GM21529 (cell line): ENCODE measurements around the gene HACD2.

Source experiments
- ATAC-seq: cut with Tn5 transposase; IDR thresholded peaks from one replicate; pipeline ENCODE4 v1.9.1; 2021; ENCODE audit not compliant: unreplicated experiment

Gene HACD2

DNA sequence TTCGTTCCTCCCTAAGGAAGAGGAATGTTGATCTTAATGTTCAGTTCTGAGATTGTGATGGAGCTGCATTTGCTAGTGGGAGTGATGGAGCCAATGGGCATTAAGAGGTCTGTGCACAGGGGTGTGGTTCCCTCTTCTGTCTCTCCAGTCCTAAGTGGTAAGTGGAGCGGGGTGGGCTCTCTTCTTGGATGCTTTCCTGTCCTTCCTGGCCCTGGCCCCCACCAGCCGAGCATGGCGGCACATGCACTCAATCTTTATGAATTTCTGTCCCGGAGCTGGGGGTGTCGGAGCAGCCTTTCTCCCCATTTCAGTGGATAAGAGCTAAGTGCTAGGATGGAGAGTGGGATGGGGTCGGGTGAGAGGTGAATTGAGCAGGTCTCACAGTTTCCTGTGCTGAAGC lies 98.4 kb downstream of the HACD2 start:
- ATAC-seq = no peak

DNA sequence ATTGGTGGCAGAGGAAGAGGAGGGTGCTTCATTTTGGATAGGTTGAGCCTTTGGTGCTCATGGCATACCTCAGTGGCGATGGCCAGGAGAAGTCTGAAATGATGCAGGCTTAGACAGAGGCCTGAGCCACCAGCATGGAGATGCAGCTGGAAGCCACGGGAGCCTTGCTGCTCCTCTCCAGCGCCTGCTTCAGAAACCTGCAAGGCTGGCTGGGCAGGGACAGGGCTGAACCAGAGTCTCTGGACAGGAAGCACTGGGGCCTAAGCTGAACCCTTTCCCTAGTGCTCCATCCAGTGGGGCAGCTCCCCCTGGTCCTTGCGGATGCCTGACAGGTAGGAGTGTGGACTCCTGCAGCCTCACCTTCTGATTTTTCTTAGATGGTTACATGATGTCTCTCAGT lies 99.3 kb downstream of the HACD2 start:
- no peak for ATAC-seq

DNA sequence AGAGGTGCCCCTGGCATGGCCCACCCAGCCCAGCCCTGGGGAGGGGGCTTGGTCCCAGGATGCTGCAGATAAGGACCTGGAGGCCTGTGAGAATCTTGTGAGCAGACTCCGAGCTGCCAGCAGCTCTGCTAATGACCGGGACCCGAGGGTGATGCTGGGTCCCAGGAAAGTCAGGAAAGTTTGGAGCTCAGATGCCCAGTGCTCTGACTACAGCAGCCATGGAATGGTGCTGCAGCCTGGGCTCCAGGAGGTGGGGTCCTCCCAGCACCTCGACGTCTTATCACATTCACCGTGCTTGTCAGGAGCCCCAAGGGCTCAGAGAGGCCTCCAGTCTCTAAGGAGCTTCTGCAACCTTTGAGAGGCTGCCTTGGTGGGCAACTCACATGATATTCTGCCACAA lies 101.7 kb downstream of the HACD2 start:
- ATAC-seq = no peak

DNA sequence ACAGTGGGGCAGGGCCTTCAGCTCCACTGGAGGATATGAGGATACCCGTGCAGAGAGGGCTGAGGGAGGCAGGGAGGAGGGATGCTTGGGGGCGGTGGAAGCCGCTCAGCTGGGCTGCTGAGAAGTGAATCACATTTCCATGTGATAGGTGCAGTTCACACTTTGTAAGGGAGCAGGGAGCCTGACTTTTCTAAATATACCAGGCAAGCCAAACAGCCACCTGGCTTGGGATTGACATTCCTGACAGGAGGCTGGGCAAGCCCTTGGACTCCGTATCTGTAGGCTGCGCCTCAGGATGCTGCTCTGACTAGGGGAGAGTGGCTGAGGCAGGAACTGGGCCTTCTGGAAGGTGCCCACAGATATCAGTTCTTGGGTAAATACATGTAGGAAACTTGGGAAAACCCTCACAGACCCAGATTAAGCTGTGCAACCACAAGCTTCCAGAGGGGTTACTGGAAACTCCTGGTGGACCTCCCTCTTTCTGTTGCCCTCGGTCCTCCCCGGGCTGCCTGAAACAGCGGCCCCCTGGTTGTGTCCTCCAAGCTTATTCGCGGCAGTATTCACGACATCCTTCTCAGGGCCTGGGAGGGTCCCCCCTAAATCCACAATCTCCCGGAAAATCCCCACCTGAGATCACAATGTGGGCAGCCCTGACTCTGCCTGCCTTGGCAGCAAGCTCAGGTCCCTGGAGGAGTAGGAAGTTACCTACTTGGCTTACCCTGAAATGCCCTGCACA lies 103.0 kb downstream of the HACD2 start:
- no peak for ATAC-seq

DNA sequence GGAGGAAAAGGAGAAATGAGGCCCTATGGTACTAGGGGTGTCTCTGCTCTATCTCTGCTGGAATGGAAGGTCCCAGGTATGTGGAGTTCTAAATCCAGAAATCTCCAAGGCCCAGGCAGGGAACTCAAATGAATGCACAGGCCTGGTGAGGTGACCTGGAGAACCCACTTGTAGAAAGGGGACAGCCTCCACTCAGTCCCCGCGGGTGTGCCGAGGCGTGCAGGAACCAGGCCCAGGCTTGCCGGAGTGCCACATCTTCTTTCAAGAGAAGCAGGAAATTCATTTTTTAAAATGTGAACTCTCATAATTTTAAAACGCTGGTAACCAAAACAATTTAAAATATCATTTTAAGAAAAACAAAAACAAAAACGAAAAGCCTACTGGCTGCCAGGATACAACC lies 103.8 kb downstream of the HACD2 start:
- ATAC-seq = no peak

DNA sequence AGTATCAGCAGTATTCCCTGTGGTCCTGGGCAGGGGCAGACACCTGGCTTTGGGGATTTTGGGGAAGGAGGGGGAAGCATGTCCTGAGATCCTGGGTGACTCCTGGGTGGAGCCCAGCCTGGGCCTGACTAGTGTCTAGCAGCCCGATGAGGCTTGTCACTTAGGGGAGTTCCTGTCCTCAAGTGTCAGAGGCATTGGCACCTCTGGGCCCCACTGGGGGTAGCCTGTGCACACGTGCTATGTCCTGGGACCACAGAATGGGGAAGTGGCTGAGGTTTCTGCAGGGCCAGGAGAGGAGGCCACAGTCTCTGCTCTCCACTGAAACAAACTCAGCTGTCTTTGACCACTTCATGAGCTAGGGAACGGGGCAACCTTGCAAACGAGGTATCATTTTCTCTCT lies 104.4 kb downstream of the HACD2 start:
- ATAC-seq = no peak

DNA sequence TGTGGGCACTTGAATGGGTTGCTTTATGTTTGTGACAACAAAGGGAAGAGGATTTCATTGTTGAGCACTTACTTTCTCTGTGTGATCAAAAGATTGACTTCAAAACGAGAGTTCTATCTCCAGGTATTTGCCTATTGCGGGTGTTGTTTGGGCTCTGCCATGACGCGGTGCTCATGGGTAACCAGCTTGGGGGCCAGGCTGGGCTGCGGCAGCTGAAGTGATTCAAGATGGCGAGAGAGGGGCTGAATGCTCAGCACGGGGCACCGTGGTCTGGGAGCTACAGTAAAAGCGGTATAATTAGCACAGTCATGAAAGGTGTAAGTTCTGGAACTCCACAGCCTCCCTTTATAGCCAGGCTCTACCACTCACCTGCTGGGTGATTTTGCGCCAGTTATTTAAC lies 105.0 kb downstream of the HACD2 start:
- no peak for ATAC-seq

DNA sequence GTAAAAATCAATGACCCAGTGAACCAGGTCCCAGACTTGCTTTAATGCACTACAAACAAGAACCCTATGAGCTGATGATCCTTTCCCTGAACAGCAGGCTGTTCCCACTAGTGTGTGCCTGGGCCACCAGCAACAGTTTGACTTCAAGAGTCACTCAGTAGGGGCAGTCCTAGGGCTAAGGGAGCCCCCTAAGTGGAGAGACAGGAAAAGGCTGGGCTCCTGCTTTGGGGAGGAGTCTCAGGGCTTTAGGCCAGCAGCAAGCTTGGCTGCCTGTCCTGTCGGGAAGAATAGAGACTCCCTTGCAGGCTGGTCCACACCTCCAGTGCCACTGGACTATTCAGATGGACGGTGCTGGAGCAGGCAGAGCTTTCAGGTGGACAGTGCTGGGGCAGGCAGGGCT lies 106.5 kb downstream of the HACD2 start:
- no peak for ATAC-seq

DNA sequence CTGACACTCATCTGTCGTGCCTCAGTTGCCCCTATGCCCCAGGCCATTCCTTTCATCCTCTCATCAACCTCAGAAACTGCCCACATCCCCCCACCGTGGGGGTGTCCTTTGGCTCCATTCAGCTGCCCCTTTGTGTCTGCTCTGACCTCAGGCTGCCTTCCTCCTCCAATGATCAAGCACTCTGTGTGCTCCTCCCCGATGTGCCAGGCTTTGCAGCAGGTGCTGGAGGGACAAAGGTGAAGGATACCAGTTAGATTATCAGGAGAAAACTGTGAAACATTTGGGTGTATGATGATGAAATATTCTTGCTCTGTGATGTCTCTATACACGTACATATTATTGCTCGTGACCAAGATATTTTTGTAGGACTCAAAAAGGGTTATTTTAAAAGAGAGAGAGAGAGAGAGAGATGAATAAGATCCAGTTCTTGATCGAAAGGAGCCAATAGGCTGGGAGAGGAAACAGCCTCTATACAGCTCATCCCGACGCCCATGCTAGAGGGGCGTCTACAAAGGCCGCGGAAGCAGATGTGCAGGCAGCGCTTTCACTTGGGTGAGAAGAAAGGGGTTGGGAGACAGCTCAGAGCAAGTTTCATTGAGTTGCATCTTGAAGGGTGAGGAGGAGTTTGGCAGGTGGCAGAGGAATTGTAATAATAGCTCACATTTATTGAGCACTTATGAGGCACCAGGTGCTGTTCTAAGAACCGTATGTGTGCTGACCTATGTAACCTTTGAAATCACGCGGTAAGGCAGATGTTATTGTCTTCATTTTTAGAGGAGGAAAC lies 107.7 kb downstream of the HACD2 start:
- no peak for ATAC-seq

DNA sequence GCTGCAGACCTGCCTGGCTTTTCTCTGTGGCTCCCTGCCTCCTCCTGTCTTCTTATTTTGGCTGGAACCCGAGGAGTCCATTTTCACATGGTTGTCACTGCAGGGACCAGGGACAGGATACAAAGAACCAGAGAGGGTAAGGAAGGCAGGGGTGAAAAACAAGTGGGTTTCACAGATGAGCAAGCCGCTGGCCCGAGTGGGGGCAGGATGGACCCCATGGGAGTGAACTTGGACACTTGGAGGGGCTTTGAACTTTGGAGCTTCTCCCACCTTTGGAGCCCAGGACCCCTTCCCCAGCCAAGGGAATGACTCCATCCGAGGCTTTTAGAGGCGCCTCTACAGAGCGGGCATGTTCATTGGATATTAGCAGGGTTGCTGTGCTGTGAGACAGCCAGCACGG lies 109.1 kb downstream of the HACD2 start:
- ATAC-seq = no peak

DNA sequence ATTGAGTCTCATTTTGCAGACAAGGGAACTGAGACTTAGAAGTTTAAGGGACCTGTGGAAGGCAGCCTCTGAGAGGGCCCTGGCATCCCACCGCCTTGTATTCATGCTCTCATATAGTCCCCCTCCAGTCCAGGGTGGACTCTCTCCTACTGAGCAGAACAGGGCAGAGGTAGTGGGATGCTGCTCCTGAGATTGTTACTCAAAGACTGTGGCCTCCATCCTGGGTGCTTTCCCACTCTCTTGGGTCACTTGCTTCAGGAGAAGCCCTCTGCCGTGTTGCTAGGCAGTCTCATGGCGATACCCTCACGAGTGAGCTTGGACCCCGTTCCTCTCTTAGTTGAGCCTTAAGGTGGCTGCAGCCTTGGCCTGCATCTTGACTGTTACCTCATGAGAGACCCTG lies 113.7 kb downstream of the HACD2 start:
- no peak for ATAC-seq

DNA sequence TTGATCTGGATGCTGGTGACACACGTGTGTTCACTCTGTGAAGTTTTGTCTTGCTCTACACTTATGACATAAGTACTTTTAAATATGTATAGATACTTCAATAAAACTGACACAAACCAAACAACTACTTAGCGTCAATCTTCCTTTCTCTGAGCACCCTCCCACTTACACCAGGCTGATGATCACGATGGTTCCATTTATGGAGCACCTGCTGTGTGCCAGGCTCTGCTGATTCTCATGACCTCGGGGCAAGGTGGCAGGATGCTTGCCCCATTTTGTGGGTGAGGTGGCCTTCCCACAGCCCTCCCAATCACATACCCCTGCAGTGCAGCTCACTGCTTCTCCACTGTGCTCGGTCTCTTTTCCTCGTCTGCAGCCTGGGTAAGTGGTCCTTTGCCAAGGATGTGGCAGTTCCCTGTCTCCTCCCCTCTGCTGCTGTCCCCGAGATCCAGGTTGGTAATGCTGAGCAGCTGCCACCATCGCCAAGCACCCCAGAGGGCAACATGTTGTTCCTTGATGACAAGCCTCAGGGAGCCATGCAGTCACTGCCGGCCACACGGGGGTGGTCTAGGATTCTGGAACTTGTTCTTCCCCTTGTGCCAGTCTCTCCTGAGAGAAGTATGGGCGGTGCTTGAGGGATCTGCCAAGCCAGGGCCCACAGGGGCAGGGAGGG lies 115.4 kb downstream of the HACD2 start:
- no peak for ATAC-seq

DNA sequence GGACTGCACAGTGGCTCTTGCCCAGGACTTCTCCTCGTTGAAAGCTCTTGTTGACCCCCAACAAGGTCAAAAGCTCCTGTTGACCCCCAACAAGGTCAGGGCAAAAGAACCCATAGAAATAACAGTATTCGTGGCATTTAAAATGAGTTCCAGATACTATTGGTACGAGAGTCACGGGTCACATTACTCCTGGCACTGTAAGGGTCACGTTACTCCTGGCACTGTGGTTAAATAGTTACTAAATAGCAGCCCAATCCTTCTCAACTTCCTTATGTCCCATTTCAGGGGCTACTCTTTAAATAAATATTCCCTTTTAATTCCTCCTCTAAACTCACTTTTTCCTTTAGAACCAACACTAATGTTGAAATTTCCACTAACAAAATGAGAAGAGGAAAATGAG lies 117.8 kb downstream of the HACD2 start:
- ATAC-seq = no peak

DNA sequence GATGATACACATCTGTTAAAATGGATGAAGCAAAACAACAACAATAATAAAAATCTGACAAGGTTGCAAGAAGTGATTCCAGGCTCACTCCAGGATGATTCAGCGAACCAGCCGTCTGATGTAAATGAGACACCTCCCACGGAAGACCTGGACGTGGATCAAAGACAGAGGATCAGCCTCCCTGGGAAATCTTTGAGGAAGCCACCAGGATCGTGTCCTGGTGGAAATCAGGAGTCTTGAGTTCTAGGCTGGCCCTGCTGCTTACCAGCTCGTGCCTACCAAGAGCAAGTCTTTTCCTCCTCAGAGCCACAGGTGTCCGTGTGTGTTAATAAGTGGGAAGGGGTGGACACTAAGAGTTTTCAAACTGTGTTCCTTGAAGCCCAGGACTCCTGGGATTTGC lies 120.6 kb downstream of the HACD2 start:
- no peak for ATAC-seq

DNA sequence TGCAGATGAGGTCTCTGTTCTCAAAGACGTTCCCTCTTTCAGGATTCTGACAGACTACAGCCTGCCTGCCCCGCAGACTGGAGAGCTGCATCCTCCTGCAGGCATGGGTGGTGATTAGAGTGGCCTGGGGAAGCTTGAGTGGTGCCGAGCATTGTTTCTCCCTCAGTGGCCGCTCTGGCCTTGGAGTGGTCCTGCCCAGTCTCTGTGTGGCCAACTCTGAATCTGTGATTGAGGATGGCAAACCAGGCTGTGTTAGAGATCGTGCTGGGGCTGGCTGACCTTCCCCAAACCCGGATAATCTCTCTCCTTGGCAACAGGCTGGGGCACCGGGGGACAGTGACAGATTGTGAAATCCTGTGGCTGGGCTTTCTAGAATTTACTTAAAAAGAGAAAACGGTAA lies 125.0 kb downstream of the HACD2 start:
- ATAC-seq = no peak

DNA sequence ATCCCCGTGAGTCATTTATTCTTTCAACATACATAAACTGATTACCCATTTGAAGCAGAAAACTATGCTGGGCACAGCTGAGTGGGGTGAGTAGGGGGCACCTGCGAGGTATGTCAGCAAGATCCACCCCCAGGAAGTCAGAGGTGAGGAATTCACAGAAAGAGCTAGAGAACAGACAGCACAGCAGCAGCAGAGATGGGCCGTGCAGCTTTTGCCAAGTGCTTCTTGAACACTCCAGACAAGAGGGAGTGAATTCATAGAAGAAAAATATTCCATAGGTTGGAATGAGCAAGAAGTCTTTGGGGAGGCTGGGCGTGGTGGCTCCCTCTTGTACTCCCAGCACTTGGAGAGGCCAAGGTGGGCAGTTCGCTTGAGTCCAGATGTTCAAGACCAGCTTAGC lies 126.6 kb downstream of the HACD2 start:
- no peak for ATAC-seq

DNA sequence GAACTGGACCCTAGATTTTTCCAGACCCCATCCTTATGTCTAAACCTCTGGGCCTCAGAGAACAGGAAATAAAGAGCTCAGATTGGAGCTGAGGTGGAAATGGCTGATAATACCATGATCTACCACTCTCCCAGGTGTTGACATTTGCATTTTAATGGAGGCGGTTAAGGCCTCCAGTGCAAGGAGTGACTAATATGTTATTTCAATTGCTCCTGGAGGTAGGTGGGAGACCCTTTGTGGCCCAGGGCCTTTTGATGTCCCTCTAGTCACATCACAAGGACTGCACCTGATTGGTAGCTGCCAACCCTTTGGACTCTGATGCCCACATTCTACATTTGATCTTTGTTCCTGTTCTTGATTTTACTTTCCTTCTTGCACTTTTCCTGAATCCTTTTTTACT lies 127.0 kb downstream of the HACD2 start:
- no peak for ATAC-seq

DNA sequence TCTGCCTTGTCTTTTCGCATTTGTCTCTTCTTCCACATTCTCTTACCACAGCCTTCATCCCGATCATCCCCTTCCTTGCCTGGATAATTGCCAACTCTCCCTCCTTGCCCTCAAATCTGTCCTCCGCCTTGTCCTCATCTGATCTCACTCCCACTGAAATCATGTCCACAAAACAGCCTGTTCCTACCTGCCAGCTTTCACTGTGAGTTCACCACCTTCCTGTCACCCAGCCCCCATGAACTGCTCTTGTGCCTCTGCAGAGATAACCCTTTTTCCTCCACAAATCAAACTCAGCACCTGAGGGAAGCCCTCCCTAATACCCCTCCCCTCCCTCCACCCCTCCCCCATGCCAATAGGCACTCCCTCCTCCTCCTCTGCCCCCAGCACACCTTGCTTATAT lies 131.2 kb downstream of the HACD2 start:
- ATAC-seq = no peak

DNA sequence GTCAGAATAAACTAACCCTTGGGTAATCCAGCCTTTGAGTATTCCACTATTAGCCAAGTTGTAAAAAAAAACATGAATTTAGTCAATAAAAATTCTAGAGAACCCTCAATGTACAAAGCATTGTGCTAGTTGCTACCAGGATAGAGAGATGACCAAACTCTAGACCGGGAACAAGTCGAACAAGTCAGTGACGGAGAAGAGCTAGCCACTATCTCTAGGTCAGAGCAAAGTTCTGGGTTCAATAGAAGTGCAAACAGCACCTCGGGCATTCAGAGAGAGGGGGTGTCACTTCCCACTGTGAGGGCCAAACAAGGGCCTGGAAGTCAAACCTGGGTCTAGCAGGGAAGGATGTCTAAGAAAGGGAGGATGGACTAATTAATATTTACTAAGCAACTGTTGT lies 133.7 kb downstream of the HACD2 start:
- ATAC-seq = no peak

DNA sequence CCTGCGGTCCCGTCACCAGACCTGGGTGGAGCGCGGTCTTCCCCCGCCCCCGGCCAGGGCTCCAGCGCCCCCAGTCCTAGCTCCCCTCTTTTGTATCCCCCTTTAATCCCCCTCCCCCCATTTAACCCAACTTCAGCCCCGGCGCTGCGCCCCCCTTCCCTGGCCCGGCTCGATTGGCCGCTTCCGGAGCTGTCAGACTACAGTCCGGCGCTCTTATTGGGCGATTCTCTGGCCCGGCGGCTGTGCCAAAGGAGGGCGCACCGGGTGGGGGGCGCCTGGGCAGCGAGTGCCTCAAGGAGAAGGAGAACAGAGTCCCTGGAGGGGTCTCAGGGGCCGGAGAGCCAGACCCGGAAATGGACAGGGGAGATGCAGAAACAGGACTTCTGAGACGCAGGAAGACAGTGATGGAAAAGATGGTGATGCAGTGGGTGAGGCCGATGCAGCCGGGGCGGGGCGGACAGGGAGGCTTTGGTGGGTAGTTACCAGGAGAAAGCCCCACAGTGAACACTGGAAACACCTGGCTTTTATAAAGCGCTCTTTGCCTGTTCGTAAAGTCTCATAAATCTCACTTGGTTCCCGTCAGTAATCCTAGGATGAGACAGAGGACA lies 134.8 kb downstream of the HACD2 start:
- no peak for ATAC-seq

DNA sequence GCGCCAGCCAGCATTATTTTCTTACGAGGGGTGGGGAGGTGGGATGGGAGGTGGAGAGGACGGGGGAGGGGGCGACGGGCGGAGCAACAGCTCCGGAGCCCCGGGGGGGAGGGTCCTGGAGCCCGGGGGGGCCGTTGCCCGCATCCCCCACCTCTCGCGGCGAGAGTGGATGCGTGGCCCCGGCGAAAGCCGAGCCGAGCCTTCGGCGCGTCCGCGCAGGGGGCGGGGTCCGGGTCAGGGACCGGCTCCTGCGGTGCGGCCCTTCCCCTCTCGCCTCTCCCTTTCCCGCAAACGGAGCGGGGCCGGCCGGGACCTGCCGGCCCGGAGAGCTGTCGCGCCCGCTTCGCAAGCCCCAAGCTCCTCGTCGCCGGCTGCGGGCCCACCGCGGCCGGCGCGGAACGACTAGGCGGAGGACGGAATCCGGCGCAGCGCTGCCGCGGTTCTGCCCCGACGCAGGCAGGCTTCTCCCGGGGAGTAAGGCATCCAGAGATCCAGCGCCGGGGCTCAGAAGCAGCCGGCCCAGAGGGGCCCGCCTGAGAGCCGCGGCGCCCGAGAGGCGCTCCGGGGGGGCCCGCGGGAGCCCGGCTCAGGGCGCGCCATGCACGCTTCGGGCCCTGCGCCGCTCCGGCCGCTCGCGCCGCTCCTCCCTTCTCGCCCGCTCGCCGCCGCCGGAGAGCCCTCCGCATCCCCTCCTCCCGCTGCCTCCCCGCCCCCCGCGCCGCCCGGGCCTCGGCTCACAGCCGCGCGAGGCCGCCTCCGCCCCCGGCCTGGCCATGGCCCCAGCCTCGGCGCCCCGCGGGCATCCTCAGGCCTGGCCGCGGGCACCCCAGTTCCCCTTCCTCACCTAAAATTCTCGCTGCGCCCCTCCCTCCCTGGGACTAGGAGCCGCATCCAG lies 135.5 kb downstream of the HACD2 start:
- ATAC-seq = no peak
